GM15510 (cell line): ENCODE measurements around the gene CAPN2.
A peak's percentile ranks its signal among the peaks of the same experiment; 100 is the strongest.

Source experiments
- POLR2A ChIP-seq: IDR thresholded peaks from 3 replicates; pipeline ENCODE4 v1.6.1; 2011; ENCODE audit warnings: borderline replicate concordance; ENCODE audit not compliant: insufficient read length; ENCODE audit errors: extremely low read depth

CAPN2 gene

GRCh38 chr1:223712194-223712849 lies at the start of gene CAPN2:
CAPN2 (plus strand) TSS chr1:223712539; CDS start chr1:223712641, 102 bp downstream.
- TF ChIP-seq POLR2A: peak; percentile 44

GRCh38 chr1:223662943-223663342 lies 49.4 kb upstream of the CAPN2 start:
- no peak for TF ChIP-seq POLR2A

GRCh38 chr1:223664106-223664505 lies 48.2 kb upstream of the CAPN2 start:
- TF ChIP-seq POLR2A: no peak

- no peak for TF ChIP-seq POLR2A
Measured at GRCh38 chr1:223665592-223666312, 46.6 kb upstream of the CAPN2 start, which contains the start of gene CAPN8. CAPN8 (minus strand) TSS chr1:223665701; CDS start chr1:223665646, 55 bp downstream.

GRCh38 chr1:223667484-223668182 lies 44.7 kb upstream of the CAPN2 start:
- TF ChIP-seq POLR2A: no peak

- no peak for TF ChIP-seq POLR2A
Measured at GRCh38 chr1:223669003-223669795, 43.1 kb upstream of the CAPN2 start.

- no peak for TF ChIP-seq POLR2A
Measured at GRCh38 chr1:223670458-223671159, 41.7 kb upstream of the CAPN2 start.

- TF ChIP-seq POLR2A: no peak
Measured at GRCh38 chr1:223674119-223674890, 38.0 kb upstream of the CAPN2 start.

GRCh38 chr1:223678841-223679240 lies 33.5 kb upstream of the CAPN2 start:
- no peak for TF ChIP-seq POLR2A

GRCh38 chr1:223680188-223680587 lies 32.2 kb upstream of the CAPN2 start:
- TF ChIP-seq POLR2A: no peak

GRCh38 chr1:223682502-223682901 lies 29.8 kb upstream of the CAPN2 start:
- no peak for TF ChIP-seq POLR2A

- TF ChIP-seq POLR2A: no peak
Measured at GRCh38 chr1:223683586-223684487, 28.5 kb upstream of the CAPN2 start.
